ENCODE results near the gene DPP10. TPM values are rescaled to one million over a fixed set of nuclear protein-coding genes. Genes with fewer than 3 reads are reported as not detected.

The DPP10 gene
- total and polyA plus RNA-seq, 2 of the 13 experiments (the other 11 are each of a cell fraction or from before 2014, with no cell fraction given): 0.95 to 1.7 TPM

- Histone ChIP-seq H3K79me2 (ENCODE audit: insufficient read depth, low read length) (no peaks in the 10 kb centered on the region), H2AFZ (ENCODE audit: low read length) (no peak overlapping the region), H3K4me1 (ENCODE audit: insufficient read depth, low read length) (no peaks in the 10 kb centered on the region), H3K4me3 (replicated peaks in 1 of 3; ENCODE audit: insufficient read depth in 1 of 3, low read depth in 2 of 3, low read length in 3 of 3) (no peak overlapping the region), H3K36me3 (replicated peaks in 1 of 2; ENCODE audit: control insufficient read depth in 1 of 2, insufficient read depth in 2 of 2, low read length in 2 of 2) (no peaks in the 10 kb centered on the region), H3K27me3 (ENCODE audit: control insufficient read depth in 1 of 2, insufficient read depth in 2 of 2, low read length in 2 of 2) (no peaks in the 10 kb centered on the region), H3K27ac (ENCODE audit: extremely low read length, insufficient read depth, low read length) (no peak overlapping the region), H4K20me1 (ENCODE audit: insufficient read depth, low read length) (no peaks in the 10 kb centered on the region), H3K9ac (ENCODE audit: insufficient read depth, low read depth, low read length) (no peak overlapping the region), H3K4me2 (ENCODE audit: low read depth, low read length) (no peak overlapping the region), H3K9me3 (ENCODE audit: low read length) (no peaks in the 10 kb centered on the region)
- intact Hi-C loops (cut with micrococcal nuclease; ENCODE audit: unreplicated experiment): no loop called here
- POLR2A ChIA-PET: no interaction called here
- FAIRE-seq (no peak), DNase-seq (ENCODE audit: low spot score) (no peak), ATAC-seq (no peak)
- in situ Hi-C loops (cut with HindIII; ENCODE audit: extremely low pct_ligation_motif_present, low pct_unique_long_range_greater_than_20kb): no loop called here
- CTCF ChIA-PET (ENCODE audit: low intra/inter-chr PET ratio, low total read pairs): no interaction called here
- BruUV-seq (replicated peaks): no TSS peak
- 20% methylated on average over 5 of the region's 5 CpGs for WGBS (ENCODE audit: low lambda C conversion rate)
- TF ChIP-seq MAFK (conservative IDR thresholded peaks at IDR 0.05 in 1 of 2, IDR thresholded peaks at IDR 0.05 in 1 of 2; ENCODE audit: low read length in 2 of 2) (peak; percentile 87 to 95), MAFF (IDR thresholded peaks at IDR 0.05; ENCODE audit: low read depth, low read length) (peak; percentile 93)
- TF ChIP-seq, protein P1, sequence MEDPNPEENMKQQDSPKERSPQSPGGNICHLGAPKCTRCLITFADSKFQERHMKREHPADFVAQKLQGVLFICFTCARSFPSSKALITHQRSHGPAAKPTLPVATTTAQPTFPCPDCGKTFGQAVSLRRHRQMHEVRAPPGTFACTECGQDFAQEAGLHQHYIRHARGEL (CRISPR knock-in tag; IDR thresholded peaks at IDR 0.05): no peak
Measured at GRCh38 chr2:114810092-114810491, 367.7 kb downstream of the DPP10 start.

DNA sequence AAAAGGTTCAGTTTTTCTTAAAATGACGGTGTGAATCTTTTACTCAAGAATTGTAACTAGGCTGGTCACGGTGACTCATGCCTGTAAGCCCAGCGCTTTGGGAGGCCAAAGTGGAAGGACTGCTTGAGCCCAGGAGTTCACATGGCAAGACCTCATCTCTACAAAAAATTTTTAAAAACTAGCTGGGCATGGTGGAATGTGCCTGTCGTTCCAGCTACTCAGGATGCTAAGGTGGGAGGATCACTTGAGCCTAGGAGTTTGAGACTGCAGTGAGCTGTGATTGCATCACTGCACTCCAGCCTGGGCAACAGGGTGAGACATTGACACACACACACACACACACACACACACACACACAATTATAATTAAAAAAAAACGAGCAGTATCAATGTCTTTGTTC is 369.8 kb downstream of the DPP10 start:
- no peak for TF ChIP-seq MED13 (CRISPR knock-in tag; IDR thresholded peaks at IDR 0.05)
- TF ChIP-seq CEBPB (IDR thresholded peaks at IDR 0.05; ENCODE audit: borderline replicate concordance, low read depth, low read length): 0 out of 2 replicates have a peak, but pooled peaks have one; percentile 16
- no peak for FAIRE-seq
- H3K36me3 ChIP-seq (replicated peaks in 1 of 2; ENCODE audit: control insufficient read depth in 1 of 2, insufficient read depth in 2 of 2, low read length in 2 of 2): no peaks in the 10 kb centered on the region
- no peak overlapping the region for H3K4me2 ChIP-seq (ENCODE audit: low read depth, low read length)
- intact Hi-C loops (cut with micrococcal nuclease; ENCODE audit: unreplicated experiment) (no loop called here), in situ Hi-C loops (cut with HindIII; ENCODE audit: extremely low pct_ligation_motif_present, low pct_unique_long_range_greater_than_20kb) (no loop called here)
- H4K20me1 ChIP-seq (ENCODE audit: insufficient read depth, low read length): no peaks in the 10 kb centered on the region
- no peak overlapping the region for H3K9ac ChIP-seq (ENCODE audit: insufficient read depth, low read depth, low read length)
- H3K79me2 ChIP-seq (ENCODE audit: insufficient read depth, low read length): no peaks in the 10 kb centered on the region
- no peaks in the 10 kb centered on the region for H3K9me3 ChIP-seq (ENCODE audit: low read length)
- ATAC-seq: no peak
- no peak overlapping the region for H2AFZ ChIP-seq (ENCODE audit: low read length)
- ChIA-PET CTCF (ENCODE audit: low intra/inter-chr PET ratio, low total read pairs) (no interaction called here), POLR2A (no interaction called here)
- no peak overlapping the region for H3K4me3 ChIP-seq (replicated peaks in 1 of 3; ENCODE audit: insufficient read depth in 1 of 3, low read depth in 2 of 3, low read length in 3 of 3)
- WGBS (ENCODE audit: low lambda C conversion rate): 24% methylated on average over 5 of the region's 5 CpGs
- BruUV-seq (replicated peaks): no TSS peak
- H3K4me1 ChIP-seq (ENCODE audit: insufficient read depth, low read length): no peaks in the 10 kb centered on the region
- no peak for DNase-seq (ENCODE audit: low spot score)
- no peak overlapping the region for H3K27ac ChIP-seq (ENCODE audit: extremely low read length, insufficient read depth, low read length)
- H3K27me3 ChIP-seq (ENCODE audit: control insufficient read depth in 1 of 2, insufficient read depth in 2 of 2, low read length in 2 of 2): no peaks in the 10 kb centered on the region

All from HepG2 (cell line).